HCT116 (cell line): ENCODE measurements around the gene CUBN. TPM values are rescaled to one million over a fixed set of nuclear protein-coding genes. Genes with fewer than 3 reads are reported as not detected.

Source experiments
- ATAC-seq: fragments of 200-7000 bp; cut with Tn5 transposase; 2 replicates; pipeline ENCODE4 v1.9.1; 2020; ENCODE audit warnings: mild to moderate bottlenecking, moderate library complexity
- BruUV-seq: library from RNA; stranded (reverse); fragments of 400-500 nt; replicated peaks from 2 replicates; lab custom pipeline; 2021; lab: Mats Ljungman, UMichigan
- CTCF ChIA-PET: fragments of 300-600 bp; sonication (Branson Sonifier 250); formaldehyde crosslinking; loops from one replicate; lab custom pipeline; 2021; ENCODE audit warnings: antibody characterized with exemption; lab: Charles Lee
- POLR2A ChIA-PET: fragments of 300-600, 350-600 bp; sonication (Branson Sonifier 250); formaldehyde crosslinking; loops from one replicate; lab custom pipeline; 2021; ENCODE audit warnings: antibody characterized with exemption; lab: Charles Lee
- RAD21 ChIA-PET, 2 experiments: fragments of 300-600 bp; sonication (Branson Sonifier 250); formaldehyde crosslinking; loops; one replicate each; lab custom pipeline; 2023; ENCODE audit warnings: low total read pairs in 2 of 2; ENCODE audit not compliant: uncharacterized antibody in 2 of 2, unreplicated experiment in 2 of 2, low non-redundant PET in 1 of 2; lab: Charles Lee
- DNase-seq: peaks from one replicate; pipeline ENCODE4 v3.0.0-alpha.2; 2010; ENCODE audit warnings: low read depth, low spot score
- H2AFZ ChIP-seq: fragments of 200-600 bp; shearing (Covaris generic), sonication (generic); 2 replicates; pipeline ENCODE4 v1.6.1; 2017; ENCODE audit warnings: low read depth, mixed run types, mixed read lengths, antibody characterized with exemption, low read length; ENCODE audit not compliant: poor library complexity, severe bottlenecking
- H3K27ac ChIP-seq: 2 replicates; pipeline ENCODE4 v1.5.1; 2012; ENCODE audit warnings: low read depth, low read length
- H3K27me3 ChIP-seq: fragments of 200-600 bp; sonication (generic); 2 replicates; pipeline ENCODE4 v1.6.1; 2016; ENCODE audit warnings: mixed run types, low read length, mixed read lengths; ENCODE audit not compliant: insufficient read depth
- H3K36me3 ChIP-seq, 2 experiments: fragments of 200-500 bp in 1 of 2; fragments of 200-600 bp in 1 of 2; sonication (Bioruptor generic) in 1 of 2; sonication (generic) in 1 of 2; 2 replicates each; pipeline versions ENCODE4 v1.5.1 to v1.6.1; 2014 to 2016; ENCODE audit warnings: low read length in 2 of 2, inconsistent platforms in 1 of 2, mixed read lengths in 1 of 2, mixed run types in 1 of 2; ENCODE audit not compliant: insufficient read depth in 2 of 2, control insufficient read depth in 1 of 2
- H3K4me1 ChIP-seq, 2 experiments: fragments of 200-600 bp in 1 of 2; sonication (generic) in 1 of 2; 2 replicates each; pipeline versions ENCODE4 v1.5.1 to v1.6.1; 2012 to 2017; ENCODE audit warnings: low read length in 2 of 2, inconsistent platforms in 1 of 2, mild to moderate bottlenecking in 1 of 2, mixed read lengths in 1 of 2, mixed run types in 1 of 2, moderate library complexity in 1 of 2; ENCODE audit not compliant: insufficient read depth in 2 of 2, control insufficient read depth in 1 of 2
- H3K4me2 ChIP-seq: fragments of 200-600 bp; sonication (generic); 2 replicates; pipeline ENCODE4 v1.6.1; 2017; ENCODE audit warnings: mixed run types, low read length, mixed read lengths
- H3K4me3 ChIP-seq, 2 experiments: fragments of 200-600 bp in 1 of 2; sonication (generic) in 1 of 2; replicated peaks in 1 of 2; 2 replicates each; pipeline ENCODE4 v1.5.1; 2011 to 2016; ENCODE audit warnings: low read length in 2 of 2, control low read depth in 1 of 2, low read depth in 1 of 2, mild to moderate bottlenecking in 1 of 2, mixed read lengths in 1 of 2, mixed run types in 1 of 2
- H3K79me2 ChIP-seq: fragments of 200-600 bp; sonication (generic); 2 replicates; pipeline ENCODE4 v1.6.1; 2017; ENCODE audit warnings: mild to moderate bottlenecking, mixed run types, low read length, moderate library complexity, mixed read lengths; ENCODE audit not compliant: insufficient read depth
- H3K9ac ChIP-seq: fragments of 200-600 bp; sonication (generic); 2 replicates; pipeline ENCODE4 v1.6.1; 2016; ENCODE audit warnings: low read length, mixed read lengths
- H3K9me2 ChIP-seq: fragments of 200-600 bp; sonication (generic), shearing (Covaris generic); 2 replicates; pipeline ENCODE4 v1.6.1; 2017; ENCODE audit warnings: mixed run types, mild to moderate bottlenecking, moderate library complexity; ENCODE audit not compliant: insufficient read depth
- H3K9me3 ChIP-seq, 2 experiments: fragments of 200-500 bp in 1 of 2; fragments of 200-600 bp in 1 of 2; sonication (Bioruptor generic) in 1 of 2; sonication (generic) in 1 of 2; 2 replicates each; pipeline ENCODE4 v1.6.1; 2014 to 2017; ENCODE audit warnings: low read length in 2 of 2, mixed read lengths in 2 of 2, inconsistent platforms in 1 of 2, low read depth in 1 of 2, mild to moderate bottlenecking in 1 of 2, mixed run types in 1 of 2, moderate library complexity in 1 of 2; ENCODE audit not compliant: control insufficient read depth in 1 of 2, insufficient read depth in 1 of 2
- H4K20me1 ChIP-seq: fragments of 200-600 bp; sonication (generic), shearing (Covaris generic); 2 replicates; pipeline ENCODE4 v1.6.1; 2017; ENCODE audit warnings: mixed run types, mild to moderate bottlenecking, moderate library complexity; ENCODE audit not compliant: insufficient read depth
- CBX3 ChIP-seq: IDR thresholded peaks from 2 replicates; pipeline ENCODE4 v1.6.1; 2012; ENCODE audit warnings: low read depth
- CEBPB ChIP-seq: IDR thresholded peaks from 2 replicates; pipeline ENCODE4 v1.6.1; 2012; ENCODE audit warnings: low read depth
- EGR1 ChIP-seq: IDR thresholded peaks from 2 replicates; pipeline ENCODE4 v1.6.1; 2012; ENCODE audit warnings: low read depth
- ELF1 ChIP-seq: IDR thresholded peaks from 2 replicates; pipeline ENCODE4 v1.6.1; 2012; ENCODE audit warnings: low read depth, borderline replicate concordance
- EZH2 ChIP-seq: fragments of 200-600 bp; sonication (generic); IDR thresholded peaks from 2 replicates; pipeline ENCODE4 v1.6.1; 2017; ENCODE audit warnings: antibody characterized with exemption, mixed run types
- JUND ChIP-seq: IDR thresholded peaks from 2 replicates; pipeline ENCODE4 v1.6.1; 2012
- POLR2AphosphoS5 ChIP-seq: IDR thresholded peaks from 2 replicates; pipeline ENCODE4 v1.6.1; 2011; ENCODE audit warnings: mild to moderate bottlenecking, low read depth, low read length, moderate library complexity
- REST ChIP-seq: IDR thresholded peaks from 2 replicates; pipeline ENCODE4 v1.6.1; 2012; ENCODE audit warnings: low read depth
- SIN3A ChIP-seq: IDR thresholded peaks from 2 replicates; pipeline ENCODE4 v1.6.1; 2012; ENCODE audit warnings: low read depth
- SP1 ChIP-seq: IDR thresholded peaks from 2 replicates; pipeline ENCODE4 v1.6.1; 2012; ENCODE audit warnings: low read depth
- ZBTB33 ChIP-seq: IDR thresholded peaks from 2 replicates; pipeline ENCODE4 v1.6.1; 2011; ENCODE audit warnings: mild to moderate bottlenecking, low read length, moderate library complexity; ENCODE audit not compliant: insufficient replicate concordance; ENCODE audit errors: extremely low read depth
- ZFX ChIP-seq: fragments of 450-650 bp; IDR thresholded peaks from 2 replicates; pipeline ENCODE4 v1.6.1; 2017
- intact Hi-C: fragments of 100-400 bp; cut with micrococcal nuclease; formaldehyde crosslinking; loops from 2 replicates; pipeline ENCODE4 v1.10.0; 2022
- total RNA-seq: library from RNA; stranded (reverse); gene quantifications from one replicate; pipeline ENCODE4 v1.2.1, GENCODE V29; 2021; ENCODE audit not compliant: unreplicated experiment

Gene CUBN
- total RNA-seq, 1 experiment from 2014 or later, result 1.2 TPM

- Histone ChIP-seq H4K20me1 (no peaks in the 10 kb centered on the region), H3K9me3 (no peaks in the 10 kb centered on the region), H3K27me3 (no peaks in the 10 kb centered on the region), H3K9ac (no peak overlapping the region), H3K79me2 (peaks cover 3% of the 10 kb centered on the region), H3K4me3 (no peak overlapping the region), H3K9me2 (no peaks in the 10 kb centered on the region), H3K27ac (no peak overlapping the region), H3K36me3 (no peaks in the 10 kb centered on the region), H3K4me2 (no peak overlapping the region), H2AFZ (no peak overlapping the region), H3K4me1 (no peaks in the 10 kb centered on the region)
- intact Hi-C loops, result no loop called here
- TF ChIP-seq EZH2 (no peak), JUND (no peak), POLR2AphosphoS5 (no peak), SP1 (no peak), REST (no peak), CEBPB (no peak), SIN3A (no peak), ZFX (no peak), CBX3 (no peak), ZBTB33 (no peak), ELF1 (no peak), EGR1 (no peak)
- CTCF ChIA-PET, result no interaction called here
- no TSS peak for BruUV-seq
- ATAC-seq, result no peak
- POLR2A ChIA-PET, result no interaction called here
- RAD21 ChIA-PET, result no interaction called here
- DNase-seq, result no peak
Observed at GRCh38 chr10:16792675-16793074, 336.9 kb downstream of the CUBN start.
